Body of pancreas (tissue), 4 donors: ENCODE results near the gene TSPO2.

Experiments
- POLR2A ChIP-seq, 3 donors: fragments of 450-650 bp; IDR thresholded peaks; one replicate each; pipeline ENCODE4 v1.6.1; 2016; ENCODE audit warnings: antibody characterized with exemption in 3 of 3, mild to moderate bottlenecking in 2 of 3
- TF ChIP-seq, protein P1 (sequence below), 7 experiments: fragments of 450-650 bp in 4 of 7; fragments of 200-600 bp in 3 of 7; sonication (generic) in 3 of 7; IDR thresholded peaks; one replicate each; pipeline ENCODE4 v1.5.1; 2016 to 2019; ENCODE audit warnings: antibody characterized with exemption in 7 of 7

DNA sequence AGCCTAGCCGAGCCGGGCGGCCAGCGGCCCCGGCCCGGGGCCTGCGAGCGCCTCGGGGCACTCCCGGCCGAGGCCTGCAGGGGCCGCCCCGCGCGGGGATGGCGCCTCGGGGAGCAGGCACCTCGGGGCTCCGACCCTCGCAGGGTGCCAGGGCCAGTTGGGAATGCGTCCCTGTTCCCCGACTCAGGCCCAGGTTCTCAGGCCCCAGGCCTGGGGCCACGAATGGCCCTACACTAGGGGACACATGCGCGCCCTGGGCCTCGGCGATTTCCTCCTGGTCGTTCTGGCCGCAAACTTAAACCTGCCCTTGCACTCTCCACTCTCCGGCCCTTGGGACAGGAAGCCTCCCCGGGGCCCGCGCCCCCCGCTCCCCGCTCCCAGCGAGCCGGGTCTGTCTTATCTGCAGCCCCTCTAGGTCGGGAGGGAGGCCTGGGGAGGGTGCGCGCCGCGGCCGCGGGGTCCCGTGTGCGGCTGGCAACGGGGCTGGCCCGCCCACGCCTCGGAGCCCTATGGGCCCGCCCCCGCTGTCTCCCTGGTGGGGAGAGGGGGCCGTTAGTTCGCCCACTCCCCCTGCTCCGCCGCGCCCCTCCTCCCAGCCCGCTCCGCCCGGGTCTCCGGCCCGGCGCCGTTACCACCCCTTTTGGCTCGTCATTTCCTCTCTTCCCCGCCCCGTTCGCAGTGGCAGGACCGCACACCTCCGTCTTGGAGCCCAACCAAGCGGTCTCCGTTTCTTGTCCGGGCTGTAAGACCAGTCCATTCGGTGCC is 31.1 kb downstream of the TSPO2 start:
- TF ChIP-seq POLR2A (IDR thresholded peaks at IDR 0.05) = peak; percentile 66 to 85 (median 77)
- TF ChIP-seq, protein P1, sequence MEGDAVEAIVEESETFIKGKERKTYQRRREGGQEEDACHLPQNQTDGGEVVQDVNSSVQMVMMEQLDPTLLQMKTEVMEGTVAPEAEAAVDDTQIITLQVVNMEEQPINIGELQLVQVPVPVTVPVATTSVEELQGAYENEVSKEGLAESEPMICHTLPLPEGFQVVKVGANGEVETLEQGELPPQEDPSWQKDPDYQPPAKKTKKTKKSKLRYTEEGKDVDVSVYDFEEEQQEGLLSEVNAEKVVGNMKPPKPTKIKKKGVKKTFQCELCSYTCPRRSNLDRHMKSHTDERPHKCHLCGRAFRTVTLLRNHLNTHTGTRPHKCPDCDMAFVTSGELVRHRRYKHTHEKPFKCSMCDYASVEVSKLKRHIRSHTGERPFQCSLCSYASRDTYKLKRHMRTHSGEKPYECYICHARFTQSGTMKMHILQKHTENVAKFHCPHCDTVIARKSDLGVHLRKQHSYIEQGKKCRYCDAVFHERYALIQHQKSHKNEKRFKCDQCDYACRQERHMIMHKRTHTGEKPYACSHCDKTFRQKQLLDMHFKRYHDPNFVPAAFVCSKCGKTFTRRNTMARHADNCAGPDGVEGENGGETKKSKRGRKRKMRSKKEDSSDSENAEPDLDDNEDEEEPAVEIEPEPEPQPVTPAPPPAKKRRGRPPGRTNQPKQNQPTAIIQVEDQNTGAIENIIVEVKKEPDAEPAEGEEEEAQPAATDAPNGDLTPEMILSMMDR (IDR thresholded peaks at IDR 0.05) = peak in 6 of 7 experiments; percentile 30 to 60 (median 37)
